Caco-2 (cell line): Measurements from ENCODE around the gene RAC3. TPM values are rescaled to one million over a fixed set of nuclear protein-coding genes. Genes with fewer than 3 reads are reported as not detected.

Experiments
- BruUV-seq: library from RNA; stranded (reverse); fragments of 400-500 nt; replicated peaks from 2 replicates; lab custom pipeline; 2021; lab: Mats Ljungman, UMichigan
- CTCF ChIA-PET: fragments of 300-600 bp; sonication (Branson Sonifier 250); formaldehyde crosslinking; loops from one replicate; lab custom pipeline; 2022; ENCODE audit warnings: antibody characterized with exemption; lab: Charles Lee
- POLR2A ChIA-PET: fragments of 300-600 bp; sonication (Branson Sonifier 250); formaldehyde crosslinking; loops from one replicate; lab custom pipeline; 2022; ENCODE audit warnings: antibody characterized with exemption; lab: Charles Lee
- DNase-seq, 2 experiments: peaks; one replicate each; pipeline versions ENCODE4 v3.0.0 to v3.0.0-alpha.2; 2020 to 2022
- H3K27me3 ChIP-seq: replicated peaks from 2 replicates; pipeline ENCODE4 v1.6.0; 2011; ENCODE audit warnings: low read length; ENCODE audit not compliant: control insufficient read depth, insufficient read depth
- H3K36me3 ChIP-seq: 2 replicates; pipeline ENCODE4 v1.5.1; 2011; ENCODE audit warnings: low read length; ENCODE audit not compliant: control insufficient read depth, insufficient read depth
- H3K4me1 ChIP-seq: fragments of 250-450 bp; sonication (Bioruptor Pico); 2 replicates; pipeline ENCODE4 v1.5.1; 2020; ENCODE audit warnings: mild to moderate bottlenecking
- H3K4me3 ChIP-seq: 2 replicates; pipeline ENCODE4 v1.5.1; 2011; ENCODE audit warnings: low read depth, mild to moderate bottlenecking, control low read depth, low read length
- H3K9me3 ChIP-seq: fragments of 250-450 bp; sonication (Bioruptor Pico); 2 replicates; pipeline ENCODE4 v1.5.1; 2020; ENCODE audit warnings: mild to moderate bottlenecking, moderate library complexity
- H3K27ac Mint-ChIP-seq: one replicate; pipeline ENCODE4 v1.8.0; 2022; ENCODE audit warnings: mixed read lengths; ENCODE audit not compliant: unreplicated experiment
- H3K27me3 Mint-ChIP-seq: one replicate; pipeline ENCODE4 v1.8.0; 2022; ENCODE audit warnings: mixed read lengths; ENCODE audit not compliant: insufficient read depth, unreplicated experiment
- H3K36me3 Mint-ChIP-seq: one replicate; pipeline ENCODE4 v1.8.0; 2022; ENCODE audit warnings: mild to moderate bottlenecking, mixed read lengths; ENCODE audit not compliant: insufficient read depth, unreplicated experiment
- H3K4me1 Mint-ChIP-seq: one replicate; pipeline ENCODE4 v1.8.0; 2022; ENCODE audit warnings: low read depth, mixed read lengths; ENCODE audit not compliant: unreplicated experiment
- H3K4me3 Mint-ChIP-seq: one replicate; pipeline ENCODE4 v1.8.0; 2022; ENCODE audit warnings: mild to moderate bottlenecking, moderate library complexity, mixed read lengths; ENCODE audit not compliant: unreplicated experiment
- H3K9me3 Mint-ChIP-seq: one replicate; pipeline ENCODE4 v1.8.0; 2022; ENCODE audit warnings: mixed read lengths; ENCODE audit not compliant: unreplicated experiment
- intact Hi-C: fragments of 100-400 bp; cut with micrococcal nuclease; formaldehyde crosslinking; loops from one replicate; pipeline ENCODE4 v1.10.0; 2022; ENCODE audit not compliant: unreplicated experiment
- total RNA-seq: library from RNA; stranded (reverse); gene quantifications from 2 replicates; pipeline ENCODE4 v1.2.3, GENCODE V29; 2022
- TF ChIP-seq, protein P1 (sequence below), 2 experiments: fragments of 200-600 bp in 1 of 2; IDR thresholded peaks; 1 replicate in 1 of 2; 2 replicates in 1 of 2; pipeline versions ENCODE4 v1.5.1 to v1.8.0; 2011 to 2022; ENCODE audit warnings: antibody characterized with exemption in 1 of 2, control low read depth in 1 of 2, inconsistent platforms in 1 of 2, low read depth in 1 of 2, low read length in 1 of 2, mild to moderate bottlenecking in 1 of 2, moderate library complexity in 1 of 2; ENCODE audit not compliant: insufficient read depth in 1 of 2, severe bottlenecking in 1 of 2, unreplicated experiment in 1 of 2

The RAC3 gene
- total RNA-seq, 1 experiment from 2014 or later: 94.5 TPM

DNA sequence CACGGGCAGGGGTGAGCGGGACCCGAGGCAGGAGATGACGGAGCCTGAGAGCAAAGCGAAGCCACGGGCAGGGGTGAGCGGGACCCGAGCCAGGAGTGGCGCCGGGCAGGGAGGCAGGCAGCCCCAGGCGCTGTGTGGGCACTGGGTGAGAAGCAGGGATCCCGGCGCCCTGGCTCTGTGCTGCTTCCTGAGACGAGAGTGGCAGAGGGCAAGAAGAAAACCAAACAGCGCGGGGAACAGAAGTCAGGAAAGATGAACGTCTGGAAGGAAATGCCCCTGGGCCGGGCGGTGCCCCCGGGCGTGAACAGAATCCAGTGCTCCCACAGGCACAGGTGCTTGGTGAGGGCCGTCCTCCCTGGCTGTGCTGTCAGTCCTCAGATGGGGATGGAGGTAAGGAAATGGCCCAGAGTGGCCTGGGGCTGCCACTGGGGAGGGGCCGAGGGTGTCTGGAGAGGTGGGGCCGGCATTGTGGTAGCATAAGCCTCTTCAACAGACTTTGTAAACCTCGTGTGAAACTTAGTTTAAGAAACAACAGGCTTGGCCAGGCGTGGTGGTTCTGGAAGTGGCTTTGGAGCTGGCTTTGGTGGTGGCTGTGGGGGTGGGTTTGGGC lies 44.2 kb upstream of the RAC3 start:
- intact Hi-C loops: no loop called here

DNA sequence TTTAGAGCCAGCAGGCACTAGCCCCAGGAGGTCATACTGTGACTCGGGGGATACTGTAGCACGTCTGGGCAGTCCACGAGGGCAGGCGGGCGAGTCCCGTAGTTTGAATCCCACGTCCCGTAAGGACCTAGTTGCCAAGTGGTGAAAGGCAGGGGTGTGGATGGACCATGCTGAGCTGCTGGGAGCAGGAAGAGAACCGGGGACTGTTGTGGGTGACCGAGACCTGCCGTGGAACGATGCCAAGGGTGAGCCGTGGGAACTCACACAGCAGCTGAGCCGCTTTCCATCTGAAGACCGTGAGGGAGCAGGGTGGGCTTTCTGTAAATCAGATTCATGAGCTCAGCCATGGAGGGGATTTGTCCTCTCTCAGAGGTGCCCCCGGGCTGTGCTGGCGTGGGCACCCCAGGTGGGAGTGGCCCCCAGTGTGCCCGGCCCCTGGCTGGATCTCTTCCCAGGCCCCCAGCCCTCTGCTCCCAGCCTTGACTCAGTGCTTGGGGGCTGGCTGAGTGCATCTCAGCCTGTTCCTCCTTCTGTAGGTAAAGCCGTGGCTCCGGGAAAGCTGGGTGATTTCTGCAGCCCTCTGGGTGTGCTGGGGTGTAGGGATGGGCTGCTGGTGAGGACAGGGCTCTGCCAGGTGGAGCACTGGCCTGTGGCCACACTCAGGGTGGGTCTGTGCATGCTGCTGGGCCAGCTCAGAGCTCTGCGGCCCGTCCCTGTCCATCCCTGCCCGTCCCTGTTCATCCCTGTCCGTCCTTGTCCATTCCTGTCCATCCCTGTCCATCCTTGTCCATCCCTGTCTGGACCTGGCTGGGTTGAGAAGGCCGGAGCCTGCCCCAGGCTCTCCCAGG lies 40.4 kb upstream of the RAC3 start:
- Histone ChIP-seq H3K27me3 (no peaks in the 10 kb centered on the region), H3K4me3 (no peak overlapping the region), H3K4me1 (peaks cover 18% of the 10 kb centered on the region; the same call in 1 of the 2 replicates), H3K9me3 (no peaks in the 10 kb centered on the region), H3K36me3 (no peaks in the 10 kb centered on the region)
- DNase-seq: no peak
- Mint-ChIP-seq H3K36me3 (peaks cover 32% of the 10 kb centered on the region), H3K27ac (peak overlapping the region; percentile 56), H3K9me3 (no peaks in the 10 kb centered on the region), H3K27me3 (no peaks in the 10 kb centered on the region), H3K4me3 (no peak overlapping the region), H3K4me1 (peaks cover 6% of the 10 kb centered on the region)
- ChIA-PET CTCF (interaction anchor here (0.5 to 1.0 kb wide), 2 partner anchors 19 to 32 kb away, joined by 5 to 8 read pairs; no protein-coding TSS in a partner anchor), POLR2A (interaction anchor here (0.6 kb wide), 1 partner anchor 46 kb away, joined by 4 read pairs; the partner anchor contains the start of gene DCXR)
- BruUV-seq: no TSS peak
- TF ChIP-seq, protein P1, sequence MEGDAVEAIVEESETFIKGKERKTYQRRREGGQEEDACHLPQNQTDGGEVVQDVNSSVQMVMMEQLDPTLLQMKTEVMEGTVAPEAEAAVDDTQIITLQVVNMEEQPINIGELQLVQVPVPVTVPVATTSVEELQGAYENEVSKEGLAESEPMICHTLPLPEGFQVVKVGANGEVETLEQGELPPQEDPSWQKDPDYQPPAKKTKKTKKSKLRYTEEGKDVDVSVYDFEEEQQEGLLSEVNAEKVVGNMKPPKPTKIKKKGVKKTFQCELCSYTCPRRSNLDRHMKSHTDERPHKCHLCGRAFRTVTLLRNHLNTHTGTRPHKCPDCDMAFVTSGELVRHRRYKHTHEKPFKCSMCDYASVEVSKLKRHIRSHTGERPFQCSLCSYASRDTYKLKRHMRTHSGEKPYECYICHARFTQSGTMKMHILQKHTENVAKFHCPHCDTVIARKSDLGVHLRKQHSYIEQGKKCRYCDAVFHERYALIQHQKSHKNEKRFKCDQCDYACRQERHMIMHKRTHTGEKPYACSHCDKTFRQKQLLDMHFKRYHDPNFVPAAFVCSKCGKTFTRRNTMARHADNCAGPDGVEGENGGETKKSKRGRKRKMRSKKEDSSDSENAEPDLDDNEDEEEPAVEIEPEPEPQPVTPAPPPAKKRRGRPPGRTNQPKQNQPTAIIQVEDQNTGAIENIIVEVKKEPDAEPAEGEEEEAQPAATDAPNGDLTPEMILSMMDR (IDR thresholded peaks at IDR 0.05; ENCODE audit: insufficient read depth in 1 of 2, low read depth in 1 of 2, low read length in 1 of 2, severe bottlenecking in 1 of 2, unreplicated experiment in 1 of 2): no peak
- intact Hi-C loops: no loop called here

More for the DNA sequence above, 44.2 kb upstream of the RAC3 start:
- H3K9me3 ChIP-seq: no peaks in the 10 kb centered on the region
- Mint-ChIP-seq H3K27me3 (no peaks in the 10 kb centered on the region), H3K9me3 (no peaks in the 10 kb centered on the region), H3K36me3 (peaks cover 57% of the 10 kb centered on the region), H3K4me3 (no peak overlapping the region), H3K4me1 (peaks cover 6% of the 10 kb centered on the region), H3K27ac (peak overlapping the region; percentile 55)
- no peak overlapping the region for H3K4me3 ChIP-seq
- H3K27me3 ChIP-seq: no peaks in the 10 kb centered on the region
- no TSS peak for BruUV-seq
- TF ChIP-seq, protein P1 (IDR thresholded peaks at IDR 0.05; ENCODE audit: insufficient read depth in 1 of 2, low read depth in 1 of 2, low read length in 1 of 2, severe bottlenecking in 1 of 2, unreplicated experiment in 1 of 2): no peak
- peaks cover 12% of the 10 kb centered on the region; the same call in 1 of the 2 replicates for H3K4me1 ChIP-seq
- ChIA-PET CTCF (no interaction called here), POLR2A (no interaction called here)
- no peak for DNase-seq
- peaks cover 3% of the 10 kb centered on the region for H3K36me3 ChIP-seq

DNA sequence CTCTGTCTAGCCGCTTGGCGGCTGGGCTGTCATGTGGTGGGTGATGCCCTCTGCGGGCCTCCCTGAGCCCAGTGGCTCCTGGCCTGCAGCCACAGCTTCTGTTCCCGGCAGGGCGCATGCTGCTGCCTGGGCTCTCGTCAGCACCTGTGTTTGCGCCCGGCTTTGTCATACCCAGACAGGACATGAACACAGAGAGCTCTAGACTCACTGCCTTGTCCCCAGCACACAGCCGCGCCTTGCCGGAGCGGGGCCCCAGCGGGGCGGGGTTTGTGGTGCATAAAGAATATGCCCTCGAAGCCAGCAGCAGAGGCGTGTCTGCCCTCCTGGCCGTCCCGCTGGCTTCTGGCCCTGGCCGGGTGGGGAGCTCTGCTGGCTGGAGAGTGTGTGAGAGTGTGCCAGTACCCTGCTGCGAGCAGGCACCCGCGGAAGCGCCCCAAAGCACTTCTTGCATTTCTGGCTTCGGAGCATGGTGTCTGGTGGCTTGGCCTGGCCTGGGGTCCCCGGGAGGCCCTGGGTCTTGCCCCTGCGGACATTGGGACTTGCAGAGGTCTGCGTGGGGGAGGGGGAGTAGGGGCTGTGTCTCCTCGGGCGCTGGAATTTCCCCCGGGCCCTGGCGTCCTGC lies 39.7 kb upstream of the RAC3 start:
- Mint-ChIP-seq H3K27me3 (no peaks in the 10 kb centered on the region), H3K4me1 (peaks cover 6% of the 10 kb centered on the region), H3K9me3 (no peaks in the 10 kb centered on the region), H3K4me3 (no peak overlapping the region), H3K36me3 (peaks cover 26% of the 10 kb centered on the region), H3K27ac (peak overlapping the region; percentile 56)
- TF ChIP-seq, protein P1 (IDR thresholded peaks at IDR 0.05; ENCODE audit: insufficient read depth in 1 of 2, low read depth in 1 of 2, low read length in 1 of 2, severe bottlenecking in 1 of 2, unreplicated experiment in 1 of 2): no peak
- intact Hi-C loops: no loop called here
- peaks cover 18% of the 10 kb centered on the region; the same call in 1 of the 2 replicates for H3K4me1 ChIP-seq
- POLR2A ChIA-PET: no interaction called here
- H3K27me3 ChIP-seq: no peaks in the 10 kb centered on the region
- no peaks in the 10 kb centered on the region for H3K9me3 ChIP-seq
- no peaks in the 10 kb centered on the region for H3K36me3 ChIP-seq
- CTCF ChIA-PET: interaction anchor here (0.5 to 1.0 kb wide), 2 partner anchors 18 to 32 kb away, joined by 5 to 8 read pairs; no protein-coding TSS in a partner anchor
- H3K4me3 ChIP-seq: no peak overlapping the region
- no TSS peak for BruUV-seq
- peak; percentile 41 to 71 for DNase-seq
